HG02678 (cell line): ENCODE measurements around the gene AKT1.

ENCODE experiments used
- ATAC-seq: cut with Tn5 transposase; IDR thresholded peaks from one replicate; pipeline ENCODE4 v1.9.1; 2021; ENCODE audit warnings: mild to moderate bottlenecking, moderate library complexity; ENCODE audit not compliant: unreplicated experiment

AKT1 gene

DNA sequence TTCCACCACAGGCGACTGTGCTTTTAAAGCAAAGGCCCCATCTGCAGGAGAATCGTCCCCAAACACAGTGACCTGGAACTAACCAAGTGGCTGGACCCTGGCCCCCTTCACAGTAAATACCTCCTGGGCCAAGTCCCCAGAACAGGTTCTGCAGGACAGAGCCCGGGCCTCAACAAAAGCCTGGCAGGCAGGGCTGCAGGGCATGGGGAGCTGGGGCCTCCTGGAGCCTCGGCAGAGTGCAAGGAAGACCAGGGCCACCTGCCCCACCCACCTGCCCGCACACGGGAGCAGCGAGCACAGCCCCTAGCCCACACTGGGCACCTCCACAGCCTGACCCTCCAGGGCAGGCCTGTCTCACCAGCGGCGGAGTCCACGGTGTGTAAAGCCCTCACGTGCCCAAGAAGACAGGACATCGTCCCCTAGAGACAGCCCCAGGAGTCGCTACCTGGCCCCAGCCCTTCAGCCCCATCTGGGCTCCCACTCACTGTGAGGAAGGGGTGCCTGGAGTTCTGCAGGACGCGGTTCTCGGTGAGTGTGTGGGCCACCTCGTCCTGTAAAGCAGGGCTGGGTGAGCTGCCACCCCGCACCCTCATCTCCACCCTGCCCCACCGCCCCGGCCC is 21.0 kb downstream of the AKT1 start:
- no peak for ATAC-seq

DNA sequence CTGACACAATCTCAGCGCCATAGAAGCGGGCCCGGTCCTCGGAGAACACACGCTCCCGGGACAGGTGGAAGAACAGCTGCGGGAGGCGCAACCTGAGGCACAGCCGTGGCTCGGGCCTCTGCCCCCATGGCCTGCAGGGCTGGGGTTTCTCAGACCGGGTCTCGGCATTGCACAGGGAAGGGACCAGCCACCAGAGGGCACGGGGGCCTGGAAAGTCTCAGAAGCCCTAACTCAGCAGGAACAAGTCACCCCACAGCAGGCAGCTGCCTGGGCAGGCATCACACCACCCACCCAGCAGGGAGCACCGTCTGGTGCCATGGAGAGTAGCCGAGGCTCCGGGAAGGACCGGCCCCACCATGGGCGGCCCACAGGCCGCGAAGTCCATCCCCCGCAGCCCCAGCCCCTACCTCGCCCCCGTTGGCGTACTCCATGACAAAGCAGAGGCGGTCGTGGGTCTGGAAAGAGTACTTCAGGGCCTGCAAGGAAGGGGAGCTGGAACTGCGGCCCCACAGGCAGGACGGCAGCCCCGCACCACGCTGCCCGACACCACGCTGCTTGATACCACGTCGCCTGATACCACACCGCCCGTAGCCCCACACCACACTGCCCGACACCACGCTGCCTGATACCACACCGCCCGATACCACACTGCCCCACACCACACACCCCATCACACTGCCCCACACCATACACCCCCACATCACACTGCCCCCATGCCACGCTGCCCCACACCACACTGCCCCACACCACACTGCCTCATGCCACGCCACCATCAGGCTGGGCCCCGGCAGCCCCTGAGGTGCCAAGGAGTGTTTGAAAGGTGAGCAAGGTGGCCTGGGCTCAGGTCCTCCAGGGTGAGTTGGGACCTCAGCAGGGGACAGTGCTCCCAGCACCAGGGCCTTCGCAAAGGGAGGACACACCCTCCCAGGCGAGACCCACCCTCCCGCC is 21.8 kb downstream of the AKT1 start:
- ATAC-seq: no peak

DNA sequence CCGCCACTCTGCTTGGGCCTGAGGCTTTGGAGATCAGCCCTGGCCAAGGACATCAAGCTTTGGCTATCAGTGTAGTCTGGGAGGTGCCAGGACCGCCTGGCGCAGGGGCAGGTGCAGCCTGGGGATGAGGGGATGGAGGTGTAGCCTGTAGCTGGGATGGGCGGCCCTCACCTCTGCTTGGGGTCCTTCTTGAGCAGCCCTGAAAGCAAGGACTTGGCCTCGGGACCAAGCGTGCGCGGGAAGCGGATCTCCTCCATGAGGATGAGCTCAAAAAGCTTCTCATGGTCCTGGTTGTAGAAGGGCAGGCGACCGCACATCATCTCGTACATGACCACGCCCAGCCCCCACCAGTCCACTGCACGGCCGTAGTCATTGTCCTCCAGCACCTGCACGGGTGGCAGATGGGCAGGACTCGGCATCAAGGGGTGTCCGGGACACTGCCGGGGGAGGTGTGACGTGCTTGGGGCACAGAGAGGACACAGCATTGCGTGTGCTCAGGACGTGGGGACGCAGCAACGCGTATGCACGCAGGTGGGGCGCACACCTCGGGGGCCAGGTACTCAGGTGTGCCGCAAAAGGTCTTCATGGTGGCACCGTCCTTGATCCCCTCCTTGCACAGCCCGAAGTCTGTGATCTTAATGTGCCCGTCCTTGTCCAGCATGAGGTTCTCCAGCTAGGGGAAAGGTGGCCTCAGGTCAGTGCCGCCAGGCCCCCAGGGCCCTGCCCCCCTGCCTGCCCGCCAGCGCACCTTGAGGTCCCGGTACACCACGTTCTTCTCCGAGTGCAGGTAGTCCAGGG is 22.6 kb downstream of the AKT1 start:
- no peak for ATAC-seq

DNA sequence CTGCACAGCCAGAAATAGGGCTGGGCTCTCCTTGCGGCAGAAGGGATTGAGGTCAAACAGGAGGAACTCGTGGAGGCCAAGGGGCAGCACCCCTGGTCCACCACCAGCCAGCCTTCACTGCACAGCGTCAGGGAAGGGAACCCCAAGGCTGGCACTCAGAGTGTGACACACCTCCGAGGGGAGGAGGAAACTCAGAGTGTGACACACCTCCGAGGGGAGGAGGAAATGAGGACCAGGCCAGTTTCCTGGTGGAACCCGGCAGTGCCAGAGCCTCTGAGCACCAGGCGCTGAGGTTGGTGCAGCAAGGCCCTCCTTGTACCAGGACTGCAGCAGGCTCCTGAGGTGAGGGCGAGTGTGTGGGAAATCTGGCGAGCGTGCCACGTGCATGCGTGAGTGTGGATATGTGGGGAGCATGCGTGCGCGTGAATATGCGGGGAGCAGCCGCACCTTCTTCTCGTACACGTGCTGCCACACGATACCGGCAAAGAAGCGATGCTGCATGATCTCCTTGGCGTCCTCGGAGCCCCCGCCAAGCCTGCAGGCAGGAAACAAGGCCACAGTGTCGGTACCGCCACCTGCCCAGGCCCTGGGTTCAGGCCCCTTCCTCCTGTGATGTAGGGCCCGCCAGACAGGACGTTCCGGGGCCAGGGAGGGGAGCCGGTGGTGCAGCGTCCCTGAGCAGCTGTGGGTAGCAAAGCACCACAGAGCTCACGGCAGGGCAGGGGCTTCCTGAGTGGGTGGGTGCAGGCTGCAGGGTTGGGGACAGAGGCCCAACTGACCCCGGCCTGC is 23.4 kb downstream of the AKT1 start:
- no peak for ATAC-seq

DNA sequence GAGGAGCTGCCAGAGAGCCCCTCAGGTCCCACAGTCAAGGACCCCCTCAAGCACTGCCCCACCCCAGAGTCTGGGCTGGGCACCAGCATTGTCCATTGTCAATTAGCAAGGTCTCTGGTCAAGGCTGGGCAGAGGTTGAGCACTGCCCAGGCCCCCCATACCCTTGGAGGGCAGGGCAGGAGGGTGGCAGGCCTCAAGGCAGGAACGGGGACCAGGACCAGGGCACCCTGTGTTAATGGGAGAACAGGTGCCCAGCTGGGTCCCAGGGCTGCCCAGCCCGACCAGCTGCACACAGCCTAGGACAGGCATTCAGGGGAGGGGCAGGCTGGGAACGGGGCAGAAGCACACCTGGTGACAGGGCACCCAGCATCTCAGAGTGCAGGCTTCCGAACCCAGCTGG is 24.2 kb downstream of the AKT1 start:
- no peak for ATAC-seq

DNA sequence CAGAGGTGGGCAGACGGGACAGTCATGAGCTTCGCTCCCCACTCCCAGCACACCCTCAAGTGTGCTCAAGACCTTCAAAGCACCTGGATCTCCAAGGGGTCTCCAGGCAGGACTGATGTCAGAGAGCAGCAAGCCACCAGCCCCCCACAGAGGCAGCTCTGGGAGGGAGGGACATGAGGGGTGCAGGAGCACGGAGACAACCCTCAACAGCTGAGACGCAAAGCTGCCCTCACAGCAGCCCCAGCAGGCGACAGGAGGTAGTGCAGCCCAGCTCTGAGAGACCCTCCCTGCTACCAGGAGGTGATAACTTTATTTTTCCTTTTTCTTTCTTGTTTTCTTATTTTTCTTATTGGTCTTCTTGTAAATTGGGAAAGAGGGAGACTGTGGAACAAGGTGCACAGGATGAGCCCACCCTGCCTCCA is 24.7 kb downstream of the AKT1 start:
- no peak for ATAC-seq

DNA sequence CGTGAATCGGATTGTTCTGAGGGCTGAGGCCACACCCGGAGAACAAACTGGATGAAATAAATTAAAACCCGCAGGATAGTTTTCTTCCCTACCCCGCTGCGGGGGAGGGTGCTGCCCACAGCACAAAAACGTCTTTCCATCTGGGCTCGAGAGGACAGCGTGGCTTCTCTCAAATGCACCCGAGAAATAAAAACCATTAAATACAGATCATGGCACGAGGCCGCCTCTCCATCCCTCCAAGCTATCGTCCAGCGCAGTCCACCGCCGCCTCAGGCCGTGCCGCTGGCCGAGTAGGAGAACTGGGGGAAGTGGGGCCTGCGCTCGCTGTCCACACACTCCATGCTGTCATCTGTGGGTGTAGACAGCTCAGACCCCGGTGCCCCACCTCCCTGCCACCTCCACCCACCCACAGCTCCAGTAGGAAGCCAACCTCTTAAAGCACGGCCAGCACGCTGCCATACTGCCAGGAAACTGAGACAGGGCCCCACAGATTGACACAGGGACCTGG is 25.4 kb downstream of the AKT1 start:
- no peak for ATAC-seq

DNA sequence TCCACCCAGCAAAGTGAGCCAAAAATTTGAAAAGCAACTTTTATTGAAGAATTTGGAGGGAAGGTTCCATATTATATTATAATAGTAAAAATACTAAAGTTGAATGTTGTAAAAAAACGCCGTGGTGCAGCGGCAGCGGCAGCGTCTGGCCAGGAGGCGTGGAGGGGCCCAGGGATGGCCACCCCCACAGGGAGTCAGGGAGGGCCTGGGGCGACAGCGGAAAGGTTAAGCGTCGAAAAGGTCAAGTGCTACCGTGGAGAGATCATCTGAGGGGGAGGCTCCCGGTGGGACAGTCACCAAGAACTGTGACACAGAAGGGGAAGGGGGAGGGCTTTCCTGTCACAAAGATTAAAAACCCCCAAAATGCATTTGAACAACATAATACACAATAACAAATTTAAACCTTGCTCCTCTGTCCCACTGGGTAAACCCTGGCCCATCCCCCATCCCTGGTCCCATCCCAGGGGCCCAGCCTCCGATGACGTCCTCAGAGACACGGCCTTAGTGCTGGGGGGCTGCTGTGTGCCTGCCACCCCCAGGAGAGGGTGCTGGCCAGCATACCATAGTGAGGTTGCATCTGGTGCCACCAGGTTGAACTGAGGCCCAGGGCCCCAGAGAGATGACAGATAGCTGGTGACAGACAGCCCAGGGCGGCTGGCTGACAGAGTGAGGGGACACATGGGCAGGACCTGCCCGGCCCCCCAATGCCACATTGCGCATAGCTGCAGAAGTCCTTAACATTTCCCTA is 26.1 kb downstream of the AKT1 start:
- ATAC-seq: no peak

DNA sequence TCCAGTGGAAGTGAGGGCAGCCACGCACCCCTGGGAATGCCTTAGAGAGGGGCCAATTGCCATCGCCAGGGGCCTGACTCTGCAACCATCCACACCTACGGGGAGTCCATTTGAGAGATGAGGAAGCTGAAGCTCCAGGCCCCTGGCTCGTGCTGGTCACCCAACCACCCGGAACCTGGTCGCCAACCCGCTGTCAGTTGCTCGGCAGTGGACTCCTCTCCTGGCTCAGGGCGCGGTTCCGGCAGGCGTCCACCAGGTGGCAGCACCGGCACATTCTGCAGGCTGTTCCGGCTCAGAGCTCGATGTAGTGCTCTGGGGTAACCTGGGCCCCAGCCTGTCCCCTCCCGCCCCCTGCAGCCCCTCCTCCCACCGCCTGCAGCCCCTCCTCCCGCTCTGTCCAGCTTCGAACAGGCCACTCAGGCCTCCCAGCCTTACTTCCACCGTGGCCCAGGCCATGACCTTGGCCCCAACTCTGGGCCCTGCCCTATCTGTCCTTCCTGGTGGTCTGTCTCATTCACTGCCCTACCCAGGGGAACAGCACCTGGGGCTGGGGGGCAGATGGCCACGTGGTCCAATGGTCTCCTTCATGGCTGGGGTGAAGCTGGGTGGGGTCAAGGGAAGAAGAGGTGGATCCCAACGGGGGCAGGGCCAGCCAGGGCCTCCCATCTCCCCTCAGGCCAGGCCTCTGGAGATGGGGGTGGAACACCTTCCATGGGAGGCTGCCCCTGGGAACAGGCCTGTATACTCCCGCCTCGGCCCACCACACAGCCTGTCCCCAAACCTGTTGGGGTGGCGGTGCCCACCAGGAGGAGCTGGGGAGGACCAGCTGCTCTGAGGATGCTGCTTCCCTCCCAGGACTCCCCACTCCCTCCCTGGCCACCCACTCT is 26.9 kb downstream of the AKT1 start:
- peak; percentile 73 for ATAC-seq

DNA sequence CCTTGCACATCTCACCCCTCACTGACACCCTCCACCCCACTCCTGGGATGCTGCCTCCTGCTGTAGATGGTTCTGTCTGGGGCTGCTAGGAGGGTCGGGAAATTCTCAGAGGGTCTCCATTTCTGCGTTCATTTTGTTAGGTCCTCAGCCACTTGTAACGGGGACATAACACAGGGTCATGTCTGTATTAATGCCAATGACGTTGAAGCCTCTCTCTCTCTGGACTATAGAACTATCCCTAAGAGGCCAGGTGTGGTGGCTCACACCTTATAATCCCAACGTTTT is 28.0 kb downstream of the AKT1 start:
- ATAC-seq: no peak

DNA sequence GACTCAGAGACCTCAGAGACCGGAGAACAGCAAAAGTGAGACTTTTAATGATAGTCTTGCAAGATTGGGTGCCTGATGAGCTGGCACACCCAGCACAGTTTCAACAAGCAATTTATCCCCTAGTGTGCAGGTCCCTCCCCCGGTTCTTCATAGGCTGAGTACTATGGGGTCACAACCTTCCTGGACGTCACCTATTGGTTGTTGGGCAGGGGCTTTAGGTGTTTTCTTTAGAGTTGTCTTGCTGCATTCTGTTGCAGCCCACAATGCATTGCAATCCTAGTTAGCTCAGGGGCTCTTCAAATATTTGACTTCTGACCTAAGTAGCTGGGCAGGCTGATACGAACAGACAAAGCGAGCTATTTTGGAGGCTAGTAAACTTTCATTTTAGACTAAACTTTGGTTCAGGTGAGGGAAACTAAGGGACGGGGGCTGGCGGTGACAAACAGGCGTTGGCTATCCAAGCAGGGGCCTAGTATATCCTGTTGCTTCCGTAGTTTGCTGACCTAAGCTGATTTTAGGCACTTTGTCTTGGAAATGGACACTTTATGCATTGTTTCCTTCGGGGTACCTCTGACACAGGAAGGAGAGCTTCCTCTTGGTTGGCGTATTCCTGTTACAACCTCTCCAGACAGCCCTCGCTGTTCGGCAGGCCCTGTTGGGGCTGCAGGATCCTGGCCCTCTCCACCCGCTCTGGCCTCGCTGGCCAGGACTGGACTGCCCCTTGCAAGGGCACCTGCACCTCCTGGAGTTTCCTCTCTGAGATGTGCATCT is 28.5 kb downstream of the AKT1 start:
- no peak for ATAC-seq

DNA sequence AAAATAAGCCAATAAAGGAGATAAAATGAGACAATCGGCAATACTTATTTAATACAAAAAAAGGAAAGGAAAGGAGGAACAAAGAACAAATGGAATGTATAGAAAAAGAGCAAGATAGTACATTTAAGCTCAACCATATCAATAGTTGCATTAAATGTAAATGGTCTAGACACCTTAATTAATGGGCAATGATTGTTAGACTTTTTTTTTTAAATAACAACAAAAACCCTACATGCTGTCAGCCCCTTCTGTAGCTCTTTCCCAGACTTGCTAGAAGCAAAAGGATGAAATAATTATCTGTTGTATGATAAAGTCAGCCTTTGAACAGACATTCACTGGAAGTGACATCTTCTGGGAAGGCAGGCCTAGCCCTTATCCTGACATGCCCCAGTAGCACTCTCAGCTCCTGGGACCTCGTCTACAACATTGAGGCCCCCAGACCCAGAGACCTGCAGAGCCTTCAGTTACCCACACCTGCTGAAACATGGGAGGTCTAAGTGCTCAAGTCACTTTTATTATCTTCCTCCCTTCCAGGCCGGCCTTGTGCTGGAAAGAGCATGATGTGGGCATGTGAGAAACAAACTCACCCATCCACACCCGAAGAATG is 29.2 kb downstream of the AKT1 start:
- ATAC-seq: no peak

DNA sequence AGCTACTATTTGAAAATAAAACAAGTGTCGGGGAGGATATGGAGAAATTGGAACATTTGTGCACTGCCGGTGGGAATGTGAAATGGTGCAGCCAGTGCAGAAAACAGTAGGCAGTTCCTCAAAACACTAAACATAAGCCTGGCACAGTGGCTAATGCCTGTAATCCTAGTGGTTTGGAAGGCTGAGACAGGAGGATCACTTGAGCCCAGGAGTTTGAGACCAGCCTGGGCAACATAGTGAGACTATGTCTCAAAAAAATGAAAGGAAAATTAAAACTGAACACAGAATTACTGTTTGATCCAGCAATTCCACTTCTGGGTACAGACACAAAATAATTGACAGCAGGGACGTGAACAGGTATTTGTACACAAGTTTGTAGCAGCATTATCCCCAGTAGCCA is 30.0 kb downstream of the AKT1 start:
- ATAC-seq: no peak

DNA sequence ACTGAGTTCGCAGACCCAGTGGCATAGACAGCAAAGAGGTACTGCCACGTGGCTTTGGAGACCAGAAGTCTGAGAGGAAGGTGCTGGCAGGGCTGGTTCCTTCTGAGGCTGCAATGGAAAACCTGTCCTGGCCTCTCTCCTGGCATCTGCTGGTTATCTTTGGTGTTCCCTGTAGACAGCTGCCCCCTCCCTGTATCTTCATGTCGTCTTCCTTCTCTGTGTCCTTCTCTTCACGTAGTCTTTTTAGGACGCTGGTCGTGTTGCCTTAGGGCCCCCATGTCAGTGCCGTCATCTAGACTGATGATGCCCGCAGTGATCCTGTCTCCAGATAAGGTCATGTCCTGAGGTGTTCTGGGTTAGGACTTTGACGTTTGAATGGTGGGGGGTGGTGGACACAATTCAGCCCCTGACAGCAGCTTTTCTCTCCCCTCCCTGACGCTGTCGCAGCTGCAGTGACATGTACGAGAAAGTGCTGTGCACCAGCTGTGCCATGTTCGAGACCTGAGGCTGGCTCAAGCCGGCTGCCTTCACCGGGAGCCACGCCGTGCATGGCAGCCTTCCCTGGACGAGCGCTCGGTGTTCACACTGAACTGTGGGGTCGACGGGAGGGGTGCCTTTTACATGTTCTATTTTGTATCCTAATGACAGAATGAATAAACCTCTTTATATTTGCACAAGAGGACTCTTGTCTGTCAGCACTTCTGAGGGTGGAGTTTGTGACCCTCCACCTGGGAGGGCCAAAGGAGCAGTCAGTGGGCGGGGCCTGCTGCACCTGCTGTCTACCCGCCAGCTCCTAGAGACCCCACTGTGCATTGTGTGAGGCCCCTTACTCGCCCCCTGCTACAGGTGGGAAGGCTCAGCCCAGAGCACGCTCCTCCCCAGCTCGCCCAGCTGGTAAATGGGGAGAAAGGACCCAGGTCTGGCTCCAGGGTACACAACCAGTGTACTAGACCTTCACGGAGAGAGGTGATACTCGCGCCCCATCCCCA is 36.3 kb downstream of the AKT1 start:
- no peak for ATAC-seq

DNA sequence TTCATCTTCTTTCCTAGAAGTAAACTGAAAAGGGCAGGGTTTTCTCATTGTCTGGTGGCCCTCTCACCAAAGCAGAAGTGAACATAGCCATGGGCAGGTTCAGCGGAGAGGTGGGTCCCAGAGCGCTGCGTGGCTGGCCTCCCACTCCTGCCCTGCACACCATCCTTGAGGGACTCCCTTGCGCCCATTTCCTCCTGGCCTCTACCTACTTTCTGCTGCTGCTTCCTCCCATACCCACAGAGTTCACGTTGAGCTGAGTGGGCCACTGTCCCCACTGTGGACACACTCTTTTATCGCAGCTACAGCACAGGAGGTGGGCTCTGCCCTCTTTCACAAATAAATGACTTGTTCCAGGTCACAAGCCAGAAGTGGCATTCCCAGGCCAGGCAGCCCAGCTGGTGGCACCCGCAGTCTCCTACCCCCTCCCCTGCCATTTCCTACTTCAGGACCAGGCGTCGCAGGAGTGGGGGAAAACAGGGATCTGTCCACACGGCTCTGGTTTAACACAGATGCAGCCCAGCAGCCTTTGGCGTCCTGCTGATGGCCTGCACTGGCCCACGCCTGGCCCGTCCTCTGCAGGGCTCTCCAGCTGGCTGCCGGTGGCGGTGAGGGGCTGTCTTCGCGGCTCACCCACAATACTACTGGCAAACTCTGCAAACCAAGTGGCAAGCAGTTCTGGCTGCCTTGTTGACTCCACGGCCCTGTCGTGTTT is 37.7 kb downstream of the AKT1 start:
- no peak for ATAC-seq

DNA sequence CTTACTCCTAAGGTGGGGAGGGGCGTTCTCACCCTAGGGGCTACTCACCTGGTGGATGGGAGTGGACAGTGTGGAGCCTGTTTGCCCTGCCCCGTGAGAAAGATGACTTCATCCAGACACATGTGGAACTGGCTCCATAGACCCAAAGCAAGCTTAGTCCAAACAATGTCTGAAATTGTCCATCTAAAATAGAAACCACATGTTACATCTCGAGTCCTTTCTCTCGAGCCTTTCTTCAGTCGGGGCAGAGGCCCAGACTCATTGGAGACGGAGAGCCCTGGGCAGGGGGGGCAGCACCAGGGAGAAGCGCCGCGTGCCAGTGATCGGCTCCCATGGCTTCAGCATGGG is 38.3 kb downstream of the AKT1 start:
- no peak for ATAC-seq
